SK-N-SH (cell line): ENCODE measurements around the gene PXDC1. TPM values are rescaled to one million over a fixed set of nuclear protein-coding genes. Genes with fewer than 3 reads are reported as not detected.
"Not testable (repeated sequence)": the region's sequence is repeated elsewhere in the genome, so short reads cannot be mapped to it uniquely, and the experiment has no call there.

Experiments used
- CTCF ChIA-PET: fragments of 300-600, 350-600 bp; formaldehyde crosslinking; extraction: SDS; loops from one replicate; lab custom pipeline; 2021; lab: Yijun Ruan, JAX
- POLR2A ChIA-PET: fragments of 350-600 bp; sonication (Branson Sonifier 250); formaldehyde crosslinking; extraction: SDS; loops from one replicate; lab custom pipeline; 2020; ENCODE audit warnings: antibody characterized with exemption, inconsistent platforms; lab: Yijun Ruan, JAX
- DNase-seq: peaks from one replicate; pipeline ENCODE4 v3.0.0; 2012
- H2AFZ ChIP-seq: fragments of 200-600 bp; sonication (generic); 2 replicates; pipeline ENCODE4 v1.8.1; 2016; ENCODE audit warnings: antibody characterized with exemption, mild to moderate bottlenecking, low read depth
- H3F3A ChIP-seq: fragments of 200-600 bp; sonication (generic); replicated peaks from 2 replicates; pipeline ENCODE3; 2016; ENCODE audit warnings: antibody characterized with exemption, mild to moderate bottlenecking; ENCODE audit not compliant: insufficient read depth
- H3K27ac ChIP-seq, 2 experiments: fragments of 200-500 bp in 1 of 2; fragments of 200-600 bp in 1 of 2; sonication (Bioruptor generic) in 1 of 2; sonication (generic), shearing (Covaris generic) in 1 of 2; 2 replicates each; pipeline versions ENCODE4 v1.5.1 to v1.6.1; 2014 to 2016; ENCODE audit warnings: low read depth in 2 of 2, inconsistent platforms in 1 of 2, low read length in 1 of 2, mild to moderate bottlenecking in 1 of 2, mixed read lengths in 1 of 2
- H3K27me3 ChIP-seq: fragments of 200-600 bp; sonication (generic), shearing (Covaris generic); 2 replicates; pipeline ENCODE4 v1.6.1; 2016; ENCODE audit warnings: mixed run types; ENCODE audit not compliant: insufficient read depth
- H3K36me3 ChIP-seq, 2 experiments: fragments of 200-500 bp in 1 of 2; fragments of 200-600 bp in 1 of 2; sonication (Bioruptor generic) in 1 of 2; sonication (generic) in 1 of 2; replicated peaks in 1 of 2; 2 replicates each; pipeline versions ENCODE3 to v1.5.1; 2014 to 2016; ENCODE audit warnings: low read length in 1 of 2, mild to moderate bottlenecking in 1 of 2; ENCODE audit not compliant: insufficient read depth in 2 of 2, control insufficient read depth in 1 of 2
- H3K4me1 ChIP-seq, 2 experiments: fragments of 200-500 bp in 1 of 2; fragments of 200-600 bp in 1 of 2; sonication (Bioruptor generic) in 1 of 2; sonication (generic), shearing (Covaris generic) in 1 of 2; 2 replicates each; pipeline versions ENCODE4 v1.5.1 to v1.6.1; 2014 to 2016; ENCODE audit warnings: low read depth in 1 of 2, low read length in 1 of 2, mixed run types in 1 of 2; ENCODE audit not compliant: insufficient read depth in 2 of 2, control insufficient read depth in 1 of 2
- H3K4me2 ChIP-seq: fragments of 200-600 bp; sonication (generic), shearing (Covaris generic); 2 replicates; pipeline ENCODE4 v1.6.1; 2017; ENCODE audit warnings: mixed run types
- H3K4me3 ChIP-seq, 2 experiments: fragments of 200-500 bp in 1 of 2; fragments of 200-600 bp in 1 of 2; sonication (Bioruptor generic) in 1 of 2; sonication (generic), shearing (Covaris generic) in 1 of 2; 2 replicates each; pipeline versions ENCODE4 v1.5.1 to v1.8.1; 2014 to 2016; ENCODE audit warnings: low read depth in 2 of 2, inconsistent platforms in 1 of 2, low read length in 1 of 2, mild to moderate bottlenecking in 1 of 2, mixed read lengths in 1 of 2, moderate library complexity in 1 of 2
- H3K79me2 ChIP-seq: fragments of 200-600 bp; sonication (generic); 2 replicates; pipeline ENCODE4 v1.8.1; 2017; ENCODE audit warnings: mild to moderate bottlenecking; ENCODE audit not compliant: insufficient read depth
- H3K9ac ChIP-seq: fragments of 200-600 bp; sonication (generic); 2 replicates; pipeline ENCODE4 v1.6.1; 2017; ENCODE audit warnings: mixed run types
- H3K9me2 ChIP-seq: fragments of 200-600 bp; sonication (generic); 2 replicates; pipeline ENCODE4 v1.6.1; 2017; ENCODE audit warnings: mixed run types
- H3K9me3 ChIP-seq: fragments of 200-600 bp; sonication (generic); 2 replicates; pipeline ENCODE4 v1.6.1; 2017; ENCODE audit warnings: mixed run types, mild to moderate bottlenecking, moderate library complexity
- H4K20me1 ChIP-seq: fragments of 200-600 bp; sonication (generic); 2 replicates; pipeline ENCODE4 v1.6.1; 2017; ENCODE audit warnings: mild to moderate bottlenecking, mixed run types; ENCODE audit not compliant: insufficient read depth
- CHD2 ChIP-seq: fragments of 150-350 bp; IDR thresholded peaks from 2 replicates; pipeline ENCODE4 v1.6.1; 2018; ENCODE audit warnings: low read length; ENCODE audit not compliant: partially characterized antibody
- ELF1 ChIP-seq: IDR thresholded peaks from 2 replicates; pipeline ENCODE4 v1.4.0; 2012
- EZH2phosphoT487 ChIP-seq: fragments of 200-600 bp; sonication (generic); IDR thresholded peaks from 2 replicates; pipeline ENCODE4 v1.6.1; 2017; ENCODE audit warnings: low read depth, mixed run types, mild to moderate bottlenecking, antibody characterized with exemption, moderate library complexity, borderline replicate concordance
- FOSL2 ChIP-seq: IDR thresholded peaks from 2 replicates; pipeline ENCODE4 v1.4.0; 2012; ENCODE audit warnings: low read depth, mild to moderate bottlenecking, moderate library complexity, borderline replicate concordance
- FOXJ3 ChIP-seq: sonication (generic); formaldehyde crosslinking; IDR thresholded peaks from 2 replicates; pipeline ENCODE4 v1.5.1; 2020; ENCODE audit warnings: mild to moderate bottlenecking, missing genetic modification reagents
- FOXM1 ChIP-seq: IDR thresholded peaks from 2 replicates; pipeline ENCODE4 v1.4.0; 2012; ENCODE audit warnings: low read depth, mild to moderate bottlenecking
- GATA2 ChIP-seq: sonication (generic); formaldehyde crosslinking; IDR thresholded peaks from 2 replicates; pipeline ENCODE4 v1.5.0; 2020; ENCODE audit warnings: mild to moderate bottlenecking, missing genetic modification reagents
- JUND ChIP-seq: IDR thresholded peaks from 2 replicates; pipeline ENCODE4 v1.4.0; 2012
- MXI1 ChIP-seq: IDR thresholded peaks from 2 replicates; pipeline ENCODE4 v1.6.1; 2012; ENCODE audit warnings: mild to moderate bottlenecking, low read depth, low read length, improper control_type of control experiment
- NFIC ChIP-seq: IDR thresholded peaks from 2 replicates; pipeline ENCODE4 v1.4.0; 2012; ENCODE audit warnings: borderline replicate concordance
- POLR2AphosphoS5 ChIP-seq: IDR thresholded peaks from 2 replicates; pipeline ENCODE4 v1.6.1; 2012; ENCODE audit warnings: low read depth, low read length
- RAD21 ChIP-seq: IDR thresholded peaks from 2 replicates; pipeline ENCODE4 v1.6.1; 2012; ENCODE audit warnings: mild to moderate bottlenecking, low read length
- RCOR1 ChIP-seq: fragments of 150-350 bp; IDR thresholded peaks from 2 replicates; pipeline ENCODE4 v1.6.1; 2017; ENCODE audit warnings: antibody characterized with exemption, low read length
- SIN3A ChIP-seq: IDR thresholded peaks from 2 replicates; pipeline ENCODE4 v1.6.1; 2012; ENCODE audit warnings: low read depth, mild to moderate bottlenecking, low read length, moderate library complexity, borderline replicate concordance
- SMC3 ChIP-seq: IDR thresholded peaks from 2 replicates; pipeline ENCODE4 v1.6.1; 2012; ENCODE audit warnings: low read depth, low read length, improper control_type of control experiment
- TAF1 ChIP-seq: IDR thresholded peaks from 2 replicates; pipeline ENCODE4 v1.6.1; 2012; ENCODE audit warnings: low read depth, mild to moderate bottlenecking, low read length, moderate library complexity, borderline replicate concordance
- TCF12 ChIP-seq: IDR thresholded peaks from 2 replicates; pipeline ENCODE4 v1.4.0; 2012
- whole genome bisulfite sequencing: methylation state at CpG from one replicate; pipeline ENCODE4 v1.1.6; 2017; ENCODE audit warnings: low lambda C conversion rate; 5-methylcytosine and 5-hydroxymethylcytosine counted together
- polyA plus RNA-seq, 3 experiments: library from polyadenylated mRNA; depleted of rRNA; stranded (reverse); fragments of >200 nt; gene quantifications; 2 replicates each; pipeline ENCODE4 v1.2.3, GENCODE V29; 2012
- TF ChIP-seq, protein P1 (sequence below): fragments of 150-350 bp; IDR thresholded peaks from 2 replicates; pipeline ENCODE4 v1.6.1; 2017; ENCODE audit warnings: antibody characterized with exemption, low read length, low read depth, borderline replicate concordance
- TF ChIP-seq, protein P2 (sequence below): IDR thresholded peaks from 2 replicates; pipeline ENCODE4 v1.4.0; 2012; ENCODE audit warnings: low read depth
- TF ChIP-seq, protein P3 (sequence below): fragments of 150-350 bp; IDR thresholded peaks from 2 replicates; pipeline ENCODE4 v1.6.1; 2016; ENCODE audit warnings: mild to moderate bottlenecking, low read depth, low read length

The PXDC1 gene
- polyA plus RNA-seq, 1 of the 3 experiments (the other 2 are of a cell fraction) = 14.1 TPM

DNA sequence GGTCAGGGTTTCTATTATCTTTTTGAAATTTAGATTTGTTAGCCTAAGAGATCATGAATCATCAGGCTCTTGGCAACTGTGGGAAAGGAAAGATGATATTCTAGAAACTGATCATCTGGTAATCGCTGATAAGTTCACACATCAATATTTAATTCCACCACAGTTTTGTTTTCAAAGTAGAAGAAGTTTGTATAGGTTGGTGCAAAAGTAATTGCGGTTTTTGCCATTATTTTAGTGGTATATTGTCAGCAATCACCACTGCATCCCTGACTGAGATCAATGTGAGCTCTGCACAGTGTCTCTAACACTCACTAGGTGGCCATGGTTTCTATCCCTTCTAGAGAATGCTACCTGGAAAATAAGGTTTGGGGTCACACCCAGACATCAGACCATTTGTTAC lies 17.0 kb upstream of the PXDC1 start (continued):
- no peak for TF ChIP-seq RAD21
- no peak for TF ChIP-seq FOXM1

DNA sequence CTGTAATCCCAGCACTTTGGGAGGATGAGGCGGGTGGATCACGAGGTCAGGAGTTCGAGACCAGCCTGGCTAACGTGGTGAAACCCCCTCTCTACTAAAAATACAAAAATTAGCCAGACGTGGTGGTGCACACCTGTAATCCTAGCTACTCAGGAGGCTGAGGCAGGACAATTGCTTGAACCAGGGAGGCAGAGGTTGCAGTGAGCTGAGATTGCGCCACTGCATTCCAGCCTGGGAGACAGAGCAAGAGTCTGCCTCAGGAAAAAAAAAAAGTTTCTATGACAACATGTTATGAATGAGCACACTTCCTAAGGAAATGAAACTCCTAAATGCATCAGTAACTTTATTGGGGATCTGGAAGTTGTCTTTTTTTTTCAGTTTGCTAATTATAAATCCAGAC lies 16.0 kb upstream of the PXDC1 start:
- H3K9me2 ChIP-seq, H3K4me2 ChIP-seq, H3K4me3 ChIP-seq, H2AFZ ChIP-seq, DNase-seq, H3K27ac ChIP-seq, H3K36me3 ChIP-seq, H3K27me3 ChIP-seq, H3K9me3 ChIP-seq, H3K9ac ChIP-seq, H4K20me1 ChIP-seq, POLR2A ChIA-PET, H3K79me2 ChIP-seq: not testable (repeated sequence)
- 100% methylated on average over 6 of the region's 6 CpGs for WGBS
- CTCF ChIA-PET = interaction anchor here (1.1 to 1.2 kb wide), 2 partner anchors 19 to 20 kb away, joined by 3 read pairs; no protein-coding TSS in a partner anchor
- peaks cover 17% of the 10 kb centered on the region for H3F3A ChIP-seq
- peaks cover 6 to 13% of the 10 kb centered on the region in 2 experiments; a peak in 3 of 4 replicates for H3K4me1 ChIP-seq

DNA sequence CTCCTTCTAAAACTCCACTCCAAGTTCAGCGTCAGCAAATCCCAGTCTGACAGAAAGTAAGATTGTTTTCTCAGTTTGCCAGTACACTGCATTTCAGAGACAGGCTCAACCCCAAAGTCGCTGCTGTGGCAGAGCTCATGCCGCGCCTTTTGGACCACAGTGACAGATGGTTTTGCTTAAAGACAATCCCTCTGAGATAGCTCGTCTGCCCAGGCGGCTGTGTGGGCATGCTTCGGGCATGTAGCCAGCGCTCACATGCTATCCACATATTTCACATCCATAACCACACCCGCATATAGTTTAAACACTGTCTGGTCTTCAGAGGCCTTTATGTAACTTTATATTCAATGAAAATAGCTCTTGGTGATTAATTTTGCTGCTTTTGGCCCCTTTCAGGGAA lies 14.7 kb upstream of the PXDC1 start:
- Histone ChIP-seq H3K9me3 (no peaks in the 10 kb centered on the region), H3K4me2 (peak overlapping the region; percentile 48; the same call in 1 of the 2 replicates), H3K9ac (no peak overlapping the region), H3K9me2 (no peaks in the 10 kb centered on the region), H3F3A (peaks cover 17% of the 10 kb centered on the region), H3K27ac (peak overlapping the region; percentile 43 to 71; a peak in 2 of 4 replicates), H2AFZ (peak overlapping the region; percentile 39), H4K20me1 (no peaks in the 10 kb centered on the region), H3K27me3 (no peaks in the 10 kb centered on the region), H3K4me1 (peaks cover 6 to 13% of the 10 kb centered on the region in 2 experiments; a peak in 3 of 4 replicates), H3K79me2 (no peaks in the 10 kb centered on the region)
- ChIA-PET POLR2A (interaction anchor here (0.6 kb wide), 1 partner anchor 256 kb away, joined by 3 read pairs; no protein-coding TSS in a partner anchor), CTCF (interaction anchor here (0.8 to 1.2 kb wide), 5 partner anchors 18 to 242 kb away, joined by 3 to 5 read pairs (median 3); no protein-coding TSS in a partner anchor)
- DNase-seq = peak; percentile 63
- 29% methylated on average over 9 of the region's 9 CpGs for WGBS
- TF ChIP-seq GATA2 (CRISPR knock-in tag) (no peak), SMC3 (no peak), TCF12 (peak; percentile 91), POLR2AphosphoS5 (peak; percentile 32; the same call in 1 of the 2 replicates), ELF1 (no peak), CHD2 (no peak), EZH2phosphoT487 (no peak), RCOR1 (no peak), JUND (no peak), FOSL2 (no peak), SIN3A (0 out of 2 replicates have a peak, but pooled peaks have one; percentile 34), TAF1 (no peak), NFIC (peak; percentile 71; the same call in 1 of the 2 replicates), MXI1 (no peak), RAD21 (no peak), FOXJ3 (CRISPR knock-in tag) (no peak)
- TF ChIP-seq, protein P1, sequence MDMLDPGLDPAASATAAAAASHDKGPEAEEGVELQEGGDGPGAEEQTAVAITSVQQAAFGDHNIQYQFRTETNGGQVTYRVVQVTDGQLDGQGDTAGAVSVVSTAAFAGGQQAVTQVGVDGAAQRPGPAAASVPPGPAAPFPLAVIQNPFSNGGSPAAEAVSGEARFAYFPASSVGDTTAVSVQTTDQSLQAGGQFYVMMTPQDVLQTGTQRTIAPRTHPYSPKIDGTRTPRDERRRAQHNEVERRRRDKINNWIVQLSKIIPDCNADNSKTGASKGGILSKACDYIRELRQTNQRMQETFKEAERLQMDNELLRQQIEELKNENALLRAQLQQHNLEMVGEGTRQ = no peak
- TF ChIP-seq, protein P2, sequence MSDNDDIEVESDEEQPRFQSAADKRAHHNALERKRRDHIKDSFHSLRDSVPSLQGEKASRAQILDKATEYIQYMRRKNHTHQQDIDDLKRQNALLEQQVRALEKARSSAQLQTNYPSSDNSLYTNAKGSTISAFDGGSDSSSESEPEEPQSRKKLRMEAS = peak; percentile 63
- TF ChIP-seq, protein P3, sequence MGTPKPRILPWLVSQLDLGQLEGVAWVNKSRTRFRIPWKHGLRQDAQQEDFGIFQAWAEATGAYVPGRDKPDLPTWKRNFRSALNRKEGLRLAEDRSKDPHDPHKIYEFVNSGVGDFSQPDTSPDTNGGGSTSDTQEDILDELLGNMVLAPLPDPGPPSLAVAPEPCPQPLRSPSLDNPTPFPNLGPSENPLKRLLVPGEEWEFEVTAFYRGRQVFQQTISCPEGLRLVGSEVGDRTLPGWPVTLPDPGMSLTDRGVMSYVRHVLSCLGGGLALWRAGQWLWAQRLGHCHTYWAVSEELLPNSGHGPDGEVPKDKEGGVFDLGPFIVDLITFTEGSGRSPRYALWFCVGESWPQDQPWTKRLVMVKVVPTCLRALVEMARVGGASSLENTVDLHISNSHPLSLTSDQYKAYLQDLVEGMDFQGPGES = no peak
- TF ChIP-seq, all 33 proteins: peak for 5
- Histone ChIP-seq H3K4me3 (no peak overlapping the region), H3K36me3 (no peaks in the 10 kb centered on the region)
